Retinal pigment epithelial cell (primary cell): Measurements from ENCODE around the gene GPRC5B.

Source experiments
- DNase-seq: peaks from one replicate; pipeline ENCODE4 v3.0.0-alpha.2; 2010; ENCODE audit warnings: low read depth
- H3K4me3 ChIP-seq: 2 replicates; pipeline ENCODE4 v1.5.1; 2011; ENCODE audit warnings: mild to moderate bottlenecking, low read length, control low read depth, moderate library complexity
- TF ChIP-seq, protein P1 (sequence below): conservative IDR thresholded peaks from 2 replicates; pipeline ENCODE4 v1.5.1; 2011; ENCODE audit warnings: low read depth, low read length, control low read depth, inconsistent platforms

GPRC5B gene

DNA sequence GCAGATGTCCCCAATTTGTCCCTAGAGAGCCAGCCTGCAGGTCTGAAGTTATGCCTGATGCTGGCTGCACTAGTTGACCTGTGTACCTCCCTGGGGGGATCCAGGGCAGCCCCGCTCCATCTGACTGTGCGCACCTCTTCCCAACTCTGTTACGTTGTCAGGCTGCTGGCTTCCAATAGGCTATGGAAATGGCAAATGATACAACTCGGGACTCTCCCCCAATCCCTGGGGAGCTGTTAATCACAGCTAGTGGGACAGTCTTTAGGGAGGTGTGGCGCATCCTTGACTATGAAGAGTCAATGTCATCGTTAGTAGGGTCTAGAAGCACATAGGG lies 30.1 kb downstream of the GPRC5B start:
- TF ChIP-seq, protein P1, sequence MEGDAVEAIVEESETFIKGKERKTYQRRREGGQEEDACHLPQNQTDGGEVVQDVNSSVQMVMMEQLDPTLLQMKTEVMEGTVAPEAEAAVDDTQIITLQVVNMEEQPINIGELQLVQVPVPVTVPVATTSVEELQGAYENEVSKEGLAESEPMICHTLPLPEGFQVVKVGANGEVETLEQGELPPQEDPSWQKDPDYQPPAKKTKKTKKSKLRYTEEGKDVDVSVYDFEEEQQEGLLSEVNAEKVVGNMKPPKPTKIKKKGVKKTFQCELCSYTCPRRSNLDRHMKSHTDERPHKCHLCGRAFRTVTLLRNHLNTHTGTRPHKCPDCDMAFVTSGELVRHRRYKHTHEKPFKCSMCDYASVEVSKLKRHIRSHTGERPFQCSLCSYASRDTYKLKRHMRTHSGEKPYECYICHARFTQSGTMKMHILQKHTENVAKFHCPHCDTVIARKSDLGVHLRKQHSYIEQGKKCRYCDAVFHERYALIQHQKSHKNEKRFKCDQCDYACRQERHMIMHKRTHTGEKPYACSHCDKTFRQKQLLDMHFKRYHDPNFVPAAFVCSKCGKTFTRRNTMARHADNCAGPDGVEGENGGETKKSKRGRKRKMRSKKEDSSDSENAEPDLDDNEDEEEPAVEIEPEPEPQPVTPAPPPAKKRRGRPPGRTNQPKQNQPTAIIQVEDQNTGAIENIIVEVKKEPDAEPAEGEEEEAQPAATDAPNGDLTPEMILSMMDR: no peak
- H3K4me3 ChIP-seq: no peak overlapping the region
- no peak for DNase-seq

DNA sequence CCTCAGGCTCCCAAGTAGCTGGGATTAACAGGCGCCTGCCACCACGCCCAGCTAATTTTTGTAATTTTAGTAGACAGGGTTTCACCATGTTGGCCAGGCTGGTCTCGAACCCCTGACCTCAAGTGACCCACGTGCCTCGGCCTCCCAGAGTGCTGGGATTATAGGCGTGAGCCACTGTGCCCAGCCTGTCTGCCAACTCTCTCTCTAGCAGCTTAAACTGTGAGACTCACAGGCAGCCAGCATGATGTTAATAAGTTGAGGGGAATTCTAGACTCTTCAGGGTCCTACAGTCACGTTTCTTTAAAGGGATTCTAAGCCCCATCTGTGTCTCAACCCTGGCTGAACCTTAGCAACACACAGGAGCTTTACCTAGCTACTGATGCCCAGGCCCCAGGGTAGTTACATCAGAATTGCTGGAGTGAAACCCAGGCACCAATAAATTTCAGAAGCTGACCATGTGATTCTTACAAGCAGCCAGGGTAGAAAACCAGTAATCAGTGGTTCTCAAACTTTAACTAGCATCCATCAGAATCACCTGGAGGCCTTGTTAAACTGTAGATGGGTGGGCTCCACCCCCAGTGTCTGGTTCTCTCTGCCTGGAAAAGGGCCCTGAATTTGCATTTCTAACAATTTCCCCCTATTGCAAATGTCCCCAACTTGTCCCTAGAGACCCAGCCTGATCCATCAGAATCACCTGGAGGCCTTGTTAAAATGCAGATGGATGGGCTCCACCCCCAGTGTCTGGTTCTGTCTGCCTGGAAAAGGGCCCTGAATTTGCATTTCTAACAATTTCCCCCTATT lies 30.7 kb downstream of the GPRC5B start:
- DNase-seq: no peak

DNA sequence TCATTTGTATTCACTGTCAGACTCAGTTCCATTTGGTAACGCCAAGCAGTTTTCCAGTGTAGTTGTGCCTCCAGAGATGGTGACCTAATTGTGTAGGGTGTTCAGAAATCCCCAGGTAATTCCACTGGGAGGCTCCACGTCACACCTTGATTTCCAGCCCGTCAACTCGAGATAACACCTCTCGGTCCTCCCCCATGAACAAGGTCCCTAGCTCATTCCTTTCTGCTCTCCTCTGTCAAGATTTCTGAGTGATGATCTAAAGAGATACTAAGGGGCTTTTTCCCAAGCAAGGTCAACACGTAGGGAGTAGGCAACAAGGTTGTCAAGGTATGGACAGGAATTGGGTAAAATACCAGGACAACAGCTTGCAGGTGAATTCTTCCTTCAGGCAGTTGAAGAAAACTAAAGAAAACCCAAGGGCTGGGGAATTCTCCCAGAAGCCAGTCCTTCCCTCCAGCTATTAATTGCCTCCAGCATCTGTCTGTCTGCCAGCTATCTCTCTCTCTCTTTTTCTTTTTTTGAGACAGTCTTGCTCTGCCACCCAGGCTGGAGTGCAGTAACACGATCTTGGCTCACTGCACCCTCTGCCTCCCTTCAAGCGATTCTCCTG lies 31.4 kb downstream of the GPRC5B start:
- DNase-seq: no peak
- TF ChIP-seq, protein P1: no peak
- no peak overlapping the region for H3K4me3 ChIP-seq

More for the DNA sequence above, 30.7 kb downstream of the GPRC5B start:
- TF ChIP-seq, protein P1: no peak
- H3K4me3 ChIP-seq: no peak overlapping the region

DNA sequence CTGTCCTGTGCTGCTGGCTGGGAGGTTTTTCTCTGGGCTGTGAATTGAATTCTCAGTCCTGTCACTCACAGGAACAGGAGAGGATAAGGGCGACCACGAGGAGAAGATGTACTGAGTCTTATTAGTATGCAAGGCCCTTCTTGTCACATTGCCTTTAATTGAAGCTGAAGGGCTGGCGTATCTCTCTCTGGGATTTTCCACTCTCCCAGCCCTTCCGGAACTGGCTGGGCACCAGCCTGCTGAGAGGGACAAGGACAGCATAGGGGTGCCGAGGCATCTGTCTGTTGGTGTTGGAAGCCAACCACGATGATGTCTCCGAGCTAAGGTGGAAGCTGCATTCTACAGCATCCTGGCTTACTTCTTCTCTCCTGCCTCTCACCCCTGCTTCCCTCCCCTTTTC lies 33.2 kb downstream of the GPRC5B start:
- H3K4me3 ChIP-seq: no peak overlapping the region
- TF ChIP-seq, protein P1: no peak
- DNase-seq: no peak

DNA sequence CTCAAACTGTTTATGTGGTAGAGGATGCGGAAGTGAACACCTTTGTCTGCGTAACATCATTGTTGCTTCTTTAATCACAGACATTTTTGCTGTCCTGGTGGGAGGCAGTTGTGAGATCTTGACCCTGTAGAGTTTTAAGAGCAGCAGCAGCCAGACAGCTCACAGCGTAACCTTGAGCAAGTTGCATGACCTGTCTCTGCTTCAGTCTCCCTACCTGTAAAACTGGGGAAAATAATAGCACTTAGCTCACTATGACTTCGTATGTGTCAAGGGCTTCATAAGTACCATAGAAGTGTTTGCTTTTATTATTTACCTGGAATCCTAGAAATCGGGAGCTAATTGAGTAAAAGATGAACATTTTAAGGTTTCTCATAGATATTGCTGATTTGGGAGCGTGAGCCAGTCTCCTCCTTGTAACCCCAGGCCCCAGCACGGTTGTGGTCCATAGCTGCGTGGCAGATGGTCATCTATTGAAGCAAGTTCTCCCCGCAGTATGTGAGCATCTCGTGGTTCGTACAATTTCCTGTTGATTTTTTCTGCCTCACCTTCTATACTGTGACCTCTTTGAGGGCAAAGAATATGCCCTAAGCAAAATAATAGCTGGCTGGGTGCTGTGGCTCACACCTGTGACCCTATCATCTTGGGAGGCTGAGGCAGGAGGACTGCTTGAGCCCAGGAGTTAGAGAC lies 34.4 kb downstream of the GPRC5B start:
- H3K4me3 ChIP-seq: no peak overlapping the region
- DNase-seq: no peak
- TF ChIP-seq, protein P1: no peak

DNA sequence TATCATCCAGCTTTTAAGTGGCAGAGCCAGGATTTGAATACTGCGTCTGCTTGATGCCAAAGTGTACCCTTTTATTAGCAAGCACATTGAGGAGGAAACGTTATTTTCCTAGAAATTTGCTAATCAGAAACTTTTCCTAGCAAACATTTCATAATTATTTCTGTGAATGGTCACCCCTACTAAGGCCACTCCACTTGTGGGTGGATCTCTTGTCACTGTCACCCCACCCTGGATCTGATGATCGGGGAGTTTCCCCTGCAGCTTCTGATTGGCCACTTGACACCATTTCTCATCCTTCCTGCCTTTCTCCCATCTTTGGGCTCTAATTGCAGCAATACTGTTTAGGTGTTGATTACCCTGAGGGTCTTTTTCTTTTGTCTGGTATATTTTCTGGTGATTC lies 35.9 kb downstream of the GPRC5B start:
- TF ChIP-seq, protein P1: no peak
- H3K4me3 ChIP-seq: no peak overlapping the region
- DNase-seq: no peak
